ENCODE results near the gene CCDC88B.

Gene CCDC88B

DNA sequence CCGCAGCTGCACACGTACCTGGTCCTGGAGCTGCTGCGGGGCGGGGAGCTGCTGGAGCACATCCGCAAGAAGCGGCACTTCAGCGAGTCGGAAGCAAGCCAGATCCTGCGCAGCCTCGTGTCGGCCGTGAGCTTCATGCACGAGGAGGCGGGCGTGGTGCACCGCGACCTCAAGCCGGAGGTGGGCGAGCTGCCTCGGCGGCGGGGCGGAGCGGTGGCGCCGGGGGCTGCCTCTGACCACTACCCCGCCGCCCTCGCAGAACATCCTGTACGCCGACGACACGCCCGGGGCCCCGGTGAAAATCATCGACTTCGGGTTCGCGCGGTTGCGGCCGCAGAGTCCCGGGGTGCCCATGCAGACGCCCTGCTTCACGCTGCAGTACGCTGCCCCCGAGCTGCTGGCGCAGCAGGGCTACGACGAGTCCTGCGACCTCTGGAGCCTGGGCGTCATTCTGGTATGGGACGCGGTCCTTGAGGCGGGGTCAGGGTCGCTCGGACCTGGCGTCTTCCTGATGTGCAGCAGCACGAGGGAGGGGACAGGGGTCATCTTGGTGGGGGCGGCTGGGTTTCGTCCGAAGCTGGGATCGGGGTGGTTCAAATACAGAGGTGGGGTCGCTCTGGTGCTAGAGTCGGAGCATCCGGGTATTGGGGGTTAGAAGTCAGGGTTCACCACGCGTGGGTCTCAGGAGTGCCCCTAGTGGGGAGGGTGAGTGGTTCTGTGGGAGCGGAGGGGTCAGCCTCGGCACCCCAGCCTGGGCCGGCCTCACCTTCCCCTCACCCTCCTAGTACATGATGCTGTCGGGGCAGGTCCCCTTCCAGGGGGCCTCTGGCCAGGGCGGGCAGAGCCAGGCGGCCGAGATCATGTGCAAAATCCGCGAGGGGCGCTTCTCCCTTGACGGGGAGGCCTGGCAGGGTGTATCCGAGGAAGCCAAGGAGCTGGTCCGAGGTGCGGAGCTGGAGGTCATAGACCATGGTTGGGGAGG is 29.7 kb downstream of the CCDC88B start:
- DNase-seq = no peak
- in situ Hi-C loops (cut with HindIII; ENCODE audit: low pct_ligation_motif_present, low pct_unique_long_range_greater_than_20kb, low sequenced_read_pairs) = no loop called here

GRCh38 chr11:64371201-64371600 is 31.2 kb downstream of the CCDC88B start:
- in situ Hi-C loops (cut with HindIII; ENCODE audit: low pct_ligation_motif_present, low pct_unique_long_range_greater_than_20kb, low sequenced_read_pairs) = no loop called here
- no peak for DNase-seq

- in situ Hi-C loops (cut with HindIII; ENCODE audit: low pct_ligation_motif_present, low pct_unique_long_range_greater_than_20kb, low sequenced_read_pairs) = no loop called here
- no peak for DNase-seq
Observed at GRCh38 chr11:64372021-64372420, 32.0 kb downstream of the CCDC88B start.

GRCh38 chr11:64372802-64373597 is 33.0 kb downstream of the CCDC88B start:
- in situ Hi-C loops (cut with HindIII; ENCODE audit: low pct_ligation_motif_present, low pct_unique_long_range_greater_than_20kb, low sequenced_read_pairs) = no loop called here
- DNase-seq = no peak

GRCh38 chr11:64373598-64373974 is 33.6 kb downstream of the CCDC88B start:
- in situ Hi-C loops (cut with HindIII; ENCODE audit: low pct_ligation_motif_present, low pct_unique_long_range_greater_than_20kb, low sequenced_read_pairs) = no loop called here
- DNase-seq = no peak

DNA sequence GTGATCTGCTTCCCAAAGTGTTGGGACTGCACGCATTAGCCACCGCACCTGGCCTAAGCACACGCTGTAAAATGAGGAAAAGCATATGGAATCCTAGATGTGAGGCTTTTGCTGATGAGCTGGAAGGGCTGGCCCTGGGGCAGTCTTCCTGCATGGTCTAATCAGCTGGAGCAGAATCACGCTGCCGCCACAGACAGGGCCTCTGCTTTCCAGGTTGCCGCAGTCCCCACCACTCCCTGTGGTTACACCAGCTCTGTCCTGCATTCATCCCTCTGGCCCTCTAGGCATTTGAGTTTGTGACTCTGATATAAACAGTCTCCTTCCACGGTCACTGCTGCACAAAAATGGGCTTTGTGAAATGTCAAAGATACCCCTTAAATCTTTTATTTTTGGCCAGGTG is 36.1 kb downstream of the CCDC88B start:
- in situ Hi-C loops (cut with HindIII; ENCODE audit: low pct_ligation_motif_present, low pct_unique_long_range_greater_than_20kb, low sequenced_read_pairs) = no loop called here
- DNase-seq = no peak

- in situ Hi-C loops (cut with HindIII; ENCODE audit: low pct_ligation_motif_present, low pct_unique_long_range_greater_than_20kb, low sequenced_read_pairs) = no loop called here
- DNase-seq = no peak
Observed at GRCh38 chr11:64378335-64378880, 38.4 kb downstream of the CCDC88B start.

DNA sequence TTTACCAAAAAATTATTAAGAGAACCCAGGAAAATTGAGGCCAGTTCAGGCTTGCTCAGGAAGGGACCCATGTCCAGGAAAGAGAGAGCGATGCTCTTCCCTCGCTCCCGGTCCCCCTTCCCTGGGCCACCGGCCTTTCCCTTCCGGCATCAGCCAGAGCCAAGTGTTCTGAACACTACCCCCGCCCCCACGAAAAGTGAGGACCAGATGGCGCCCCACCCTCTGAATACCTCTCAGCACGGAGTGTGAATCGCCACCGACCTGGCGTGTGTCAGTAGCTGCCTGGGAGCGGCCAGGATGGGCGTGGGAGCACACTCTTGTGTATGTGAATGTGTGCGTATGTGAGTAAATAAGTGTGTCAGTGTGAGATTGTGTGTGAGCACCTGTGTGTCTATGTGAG is 39.2 kb downstream of the CCDC88B start:
- in situ Hi-C loops (cut with HindIII; ENCODE audit: low pct_ligation_motif_present, low pct_unique_long_range_greater_than_20kb, low sequenced_read_pairs) = no loop called here
- no peak for DNase-seq

DNA sequence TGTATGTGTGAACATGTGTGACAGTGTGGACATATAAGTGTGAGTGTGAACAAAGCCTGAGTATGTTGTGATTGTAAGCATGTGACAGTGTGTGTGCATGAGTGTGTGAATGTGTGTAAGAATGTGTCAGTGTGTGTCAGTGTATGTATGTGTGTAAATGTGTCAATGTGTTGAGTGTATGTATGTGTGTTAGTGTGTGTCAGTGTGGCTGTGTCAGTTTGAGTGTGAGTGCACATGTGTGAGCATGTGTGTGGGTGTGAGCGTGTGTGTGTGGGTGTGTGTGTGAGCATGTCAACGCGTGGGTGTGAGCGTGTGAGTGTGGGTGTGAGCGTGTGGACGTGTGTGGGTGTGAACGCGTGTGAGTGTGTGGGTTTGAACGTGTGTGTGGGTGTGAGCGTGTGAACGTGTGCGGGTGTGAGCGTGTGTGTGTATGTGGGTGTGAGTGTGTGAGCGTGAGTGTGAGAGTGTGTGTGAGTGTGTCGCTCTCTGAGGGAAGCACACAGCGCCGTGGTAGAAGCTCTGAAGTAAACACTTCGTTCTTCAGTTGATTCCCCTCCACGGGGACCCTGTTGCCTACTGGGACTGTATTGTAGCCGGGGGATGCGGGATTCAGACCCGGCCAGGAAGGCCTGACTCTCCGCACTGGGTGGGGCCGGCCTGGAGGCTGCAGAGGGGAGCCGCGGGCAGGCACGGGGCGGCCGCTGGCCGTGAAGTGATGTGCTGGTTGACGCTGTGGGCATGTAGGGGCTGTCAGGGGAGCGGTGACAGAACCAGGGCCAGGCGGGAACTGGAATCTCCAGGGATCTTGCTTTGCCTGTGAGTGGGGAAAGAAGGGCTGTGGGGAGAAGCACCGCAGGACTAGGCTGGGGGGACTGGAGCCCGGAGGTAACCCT is 40.1 kb downstream of the CCDC88B start:
- in situ Hi-C loops (cut with HindIII; ENCODE audit: low pct_ligation_motif_present, low pct_unique_long_range_greater_than_20kb, low sequenced_read_pairs) = no loop called here
- DNase-seq = no peak

GRCh38 chr11:64381350-64381749 is 41.3 kb downstream of the CCDC88B start:
- in situ Hi-C loops (cut with HindIII; ENCODE audit: low pct_ligation_motif_present, low pct_unique_long_range_greater_than_20kb, low sequenced_read_pairs) = no loop called here
- no peak for DNase-seq

- in situ Hi-C loops (cut with HindIII; ENCODE audit: low pct_ligation_motif_present, low pct_unique_long_range_greater_than_20kb, low sequenced_read_pairs) = no loop called here
- no peak for DNase-seq
Observed at GRCh38 chr11:64382047-64382446, 42.0 kb downstream of the CCDC88B start.

DNA sequence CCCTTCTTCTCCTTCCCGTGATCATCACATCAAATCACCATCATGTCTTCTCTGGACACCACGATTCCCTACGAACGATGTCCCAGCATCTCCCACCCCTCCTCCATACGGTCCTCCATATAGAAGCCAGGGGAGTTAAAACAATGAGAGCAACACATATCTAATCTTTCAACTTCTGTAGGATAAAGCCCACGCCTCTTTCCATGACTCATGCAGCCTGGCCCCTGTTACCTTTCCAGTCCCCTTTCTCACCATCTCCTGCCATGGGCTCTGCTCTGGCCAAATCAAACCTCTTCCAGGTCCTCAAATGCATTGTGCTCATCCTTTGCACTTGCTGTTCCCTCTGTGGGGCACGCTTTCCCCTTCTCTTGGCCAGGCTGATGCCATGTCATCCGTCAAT is 42.6 kb downstream of the CCDC88B start:
- in situ Hi-C loops (cut with HindIII; ENCODE audit: low pct_ligation_motif_present, low pct_unique_long_range_greater_than_20kb, low sequenced_read_pairs) = no loop called here
- no peak for DNase-seq

- no peak for DNase-seq
- in situ Hi-C loops (cut with HindIII; ENCODE audit: low pct_ligation_motif_present, low pct_unique_long_range_greater_than_20kb, low sequenced_read_pairs) = no loop called here
Observed at GRCh38 chr11:64383580-64383979, 43.6 kb downstream of the CCDC88B start.

- no peak for DNase-seq
- in situ Hi-C loops (cut with HindIII; ENCODE audit: low pct_ligation_motif_present, low pct_unique_long_range_greater_than_20kb, low sequenced_read_pairs) = no loop called here
Observed at GRCh38 chr11:64384028-64384737, 44.2 kb downstream of the CCDC88B start.

GRCh38 chr11:64384981-64385944 is 45.3 kb downstream of the CCDC88B start:
- DNase-seq = no peak
- in situ Hi-C loops (cut with HindIII; ENCODE audit: low pct_ligation_motif_present, low pct_unique_long_range_greater_than_20kb, low sequenced_read_pairs) = no loop called here

GRCh38 chr11:64385945-64386704 is 46.1 kb downstream of the CCDC88B start:
- DNase-seq = peak; percentile 24
- in situ Hi-C loops (cut with HindIII; ENCODE audit: low pct_ligation_motif_present, low pct_unique_long_range_greater_than_20kb, low sequenced_read_pairs) = no loop called here
